ENCODE measurements around the gene MFSD2A. TPM values are rescaled to one million over a fixed set of nuclear protein-coding genes. Genes with fewer than 3 reads are reported as not detected.
A peak's percentile ranks its signal among the peaks of the same experiment; 100 is the strongest.

Gene MFSD2A
- total RNA-seq, 1 experiment from 2014 or later = 19.9 TPM

- DNase-seq = no peak
- no peak overlapping the region for H3K56ac ChIP-seq (ENCODE audit: insufficient read length, low read depth, low read length)
Observed at GRCh38 chr1:39995973-39996393, 41.0 kb downstream of the MFSD2A start.

More at GRCh38 chr1:39995973-39996393, 41.0 kb downstream of the MFSD2A start:
- Mint-ChIP-seq H3K9me3 (peaks cover 0 to 7% of the 10 kb centered on the region in 2 experiments; a peak in 3 of 5 replicates), H3K4me1 (peaks cover 6% of the 10 kb centered on the region in 2 experiments), H3K27ac (no peak overlapping the region; a peak in 1 of 7 replicates), H3K4me3 (peak overlapping the region in 1 of 2 experiments; percentile 18; a peak in 1 of 5 replicates), H3K36me3 (ENCODE audit: insufficient read depth in 1 of 3, low read depth in 3 of 3) (no peaks in the 10 kb centered on the region; a peak in 3 of 7 replicates), H3K27me3 (ENCODE audit: low read depth) (no peaks in the 10 kb centered on the region)
- H4K20me1 ChIP-seq (ENCODE audit: control insufficient read depth, insufficient read depth, insufficient read length) = no peaks in the 10 kb centered on the region
- no peak overlapping the region for H3K9ac ChIP-seq (ENCODE audit: extremely low read depth, insufficient read length, low read length)
- no peak overlapping the region for H3K4me2 ChIP-seq (ENCODE audit: insufficient read depth, insufficient read length, low read length)
- WGBS (ENCODE audit: extremely low coverage, insufficient read length, low lambda C conversion rate) = no CpG with 5 or more reads among the region's 1 CpG
- H2BK120ac ChIP-seq (ENCODE audit: low read depth, low read length, poor library complexity, severe bottlenecking) = no peak overlapping the region
- H3K79me2 ChIP-seq (ENCODE audit: insufficient read depth, low read length) = 0 out of 2 replicates have a peak, but pooled peaks cover 2% of the 10 kb centered on the region
- no peaks in the 10 kb centered on the region for H3K23me2 ChIP-seq (ENCODE audit: insufficient read length, low read depth, low read length, poor library complexity, severe bottlenecking)
- no peak overlapping the region for H2AFZ ChIP-seq (ENCODE audit: low read length)
- no peaks in the 10 kb centered on the region for H3K9me3 ChIP-seq (ENCODE audit: control insufficient read depth, low read depth, low read length)
- no peak overlapping the region for H3K18ac ChIP-seq (ENCODE audit: insufficient read length, low read depth, low read length)
- H4K91ac ChIP-seq (ENCODE audit: insufficient read length, low read depth, low read length) = no peak overlapping the region
- no peak overlapping the region for H4K8ac ChIP-seq (replicated peaks; ENCODE audit: insufficient read length, low read depth, low read length)
- no peak overlapping the region for H2BK20ac ChIP-seq (ENCODE audit: low read depth, low read length, poor library complexity, severe bottlenecking)
- no peak overlapping the region for H2BK12ac ChIP-seq (ENCODE audit: insufficient read length, low read depth, low read length)
- no peak overlapping the region for H2AK5ac ChIP-seq (ENCODE audit: insufficient read length, low read length)
- H3K14ac ChIP-seq (ENCODE audit: insufficient read depth, low read length) = no peak overlapping the region
- H3K23ac ChIP-seq (ENCODE audit: insufficient read length, low read depth, low read length) = no peak overlapping the region
- H3K4ac ChIP-seq (ENCODE audit: low read depth, low read length) = no peak overlapping the region
- no peaks in the 10 kb centered on the region for H3K4me1 ChIP-seq (ENCODE audit: insufficient read depth, low read length)
- H2BK15ac ChIP-seq (ENCODE audit: low read depth, low read length) = no peak overlapping the region
- no peak overlapping the region for H3T11ph ChIP-seq (ENCODE audit: low read length)
- no peak overlapping the region for H2BK5ac ChIP-seq (ENCODE audit: insufficient read length, low read length)
- H3K27me3 ChIP-seq (ENCODE audit: insufficient read depth, low read length) = no peaks in the 10 kb centered on the region
- TF ChIP-seq, protein P1, sequence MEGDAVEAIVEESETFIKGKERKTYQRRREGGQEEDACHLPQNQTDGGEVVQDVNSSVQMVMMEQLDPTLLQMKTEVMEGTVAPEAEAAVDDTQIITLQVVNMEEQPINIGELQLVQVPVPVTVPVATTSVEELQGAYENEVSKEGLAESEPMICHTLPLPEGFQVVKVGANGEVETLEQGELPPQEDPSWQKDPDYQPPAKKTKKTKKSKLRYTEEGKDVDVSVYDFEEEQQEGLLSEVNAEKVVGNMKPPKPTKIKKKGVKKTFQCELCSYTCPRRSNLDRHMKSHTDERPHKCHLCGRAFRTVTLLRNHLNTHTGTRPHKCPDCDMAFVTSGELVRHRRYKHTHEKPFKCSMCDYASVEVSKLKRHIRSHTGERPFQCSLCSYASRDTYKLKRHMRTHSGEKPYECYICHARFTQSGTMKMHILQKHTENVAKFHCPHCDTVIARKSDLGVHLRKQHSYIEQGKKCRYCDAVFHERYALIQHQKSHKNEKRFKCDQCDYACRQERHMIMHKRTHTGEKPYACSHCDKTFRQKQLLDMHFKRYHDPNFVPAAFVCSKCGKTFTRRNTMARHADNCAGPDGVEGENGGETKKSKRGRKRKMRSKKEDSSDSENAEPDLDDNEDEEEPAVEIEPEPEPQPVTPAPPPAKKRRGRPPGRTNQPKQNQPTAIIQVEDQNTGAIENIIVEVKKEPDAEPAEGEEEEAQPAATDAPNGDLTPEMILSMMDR (conservative IDR thresholded peaks at IDR 0.05) = no peak
- H3K79me1 ChIP-seq (ENCODE audit: insufficient read depth, low read depth, low read length, poor library complexity, severe bottlenecking) = no peaks in the 10 kb centered on the region
- no peak overlapping the region for H3K27ac ChIP-seq (ENCODE audit: insufficient read length, low read depth, low read length)
- H4K5ac ChIP-seq (ENCODE audit: insufficient read length, low read depth, low read length) = no peak overlapping the region

Measured in H9 (cell line).